HEK293 (cell line): ENCODE results near the gene PRADC1.

ENCODE experiments used
- PRDM2 ChIP-seq: fragments of 450-650 bp; formaldehyde crosslinking; IDR thresholded peaks from 2 replicates; pipeline ENCODE4 v1.5.1; 2016; ENCODE audit warnings: missing biosample characterization, missing genetic modification characterization, borderline replicate concordance
- ZBTB26 ChIP-seq: fragments of 450-650 bp; formaldehyde crosslinking; optimal IDR thresholded peaks from 2 replicates; pipeline ENCODE3; 2016; ENCODE audit warnings: missing biosample characterization, mild to moderate bottlenecking, missing genetic modification characterization
- ZNF221 ChIP-seq: fragments of 450-650 bp; formaldehyde crosslinking; IDR thresholded peaks from 2 replicates; pipeline ENCODE4 v1.5.1; 2017; ENCODE audit warnings: missing biosample characterization, missing genetic modification characterization, borderline replicate concordance
- ZNF274 ChIP-seq, 2 experiments: fragments of 200-500 bp in 1 of 2; fragments of 450-650 bp in 1 of 2; sonication (Bioruptor generic) in 1 of 2; formaldehyde crosslinking in 1 of 2; IDR thresholded peaks; 2 replicates each; pipeline versions ENCODE4 v1.5.1 to v1.6.1; 2014 to 2016; ENCODE audit warnings: borderline replicate concordance in 1 of 2, inconsistent platforms in 1 of 2, low read length in 1 of 2, missing biosample characterization in 1 of 2, missing genetic modification characterization in 1 of 2
- ZNF280D ChIP-seq: fragments of 450-650 bp; formaldehyde crosslinking; IDR thresholded peaks from 2 replicates; pipeline ENCODE4 v1.5.1; 2016; ENCODE audit warnings: missing biosample characterization, missing genetic modification characterization
- ZNF394 ChIP-seq: fragments of 450-650 bp; formaldehyde crosslinking; IDR thresholded peaks from 2 replicates; pipeline ENCODE4 v1.5.1; 2016; ENCODE audit warnings: missing biosample characterization, missing genetic modification characterization, mild to moderate bottlenecking, moderate library complexity, borderline replicate concordance
- ZNF404 ChIP-seq: fragments of 450-650 bp; formaldehyde crosslinking; IDR thresholded peaks from 2 replicates; pipeline ENCODE4 v1.5.1; 2017; ENCODE audit warnings: missing biosample characterization, missing genetic modification characterization
- ZNF610 ChIP-seq: fragments of 450-650 bp; formaldehyde crosslinking; IDR thresholded peaks from 2 replicates; pipeline ENCODE4 v1.5.1; 2016; ENCODE audit warnings: missing biosample characterization, missing genetic modification characterization, borderline replicate concordance
- ZNF785 ChIP-seq: fragments of 450-650 bp; formaldehyde crosslinking; IDR thresholded peaks from 2 replicates; pipeline ENCODE4 v1.5.1; 2016; ENCODE audit warnings: missing biosample characterization, missing genetic modification characterization
- ZSCAN18 ChIP-seq: fragments of 450-650 bp; formaldehyde crosslinking; IDR thresholded peaks from 2 replicates; pipeline ENCODE4 v1.5.1; 2016; ENCODE audit warnings: missing biosample characterization, missing genetic modification characterization
- TF ChIP-seq, protein P1 (sequence below): fragments of 450-650 bp; formaldehyde crosslinking; IDR thresholded peaks from 2 replicates; pipeline ENCODE4 v1.5.1; 2016; ENCODE audit warnings: missing biosample characterization, missing genetic modification characterization, low read depth

Gene PRADC1

DNA sequence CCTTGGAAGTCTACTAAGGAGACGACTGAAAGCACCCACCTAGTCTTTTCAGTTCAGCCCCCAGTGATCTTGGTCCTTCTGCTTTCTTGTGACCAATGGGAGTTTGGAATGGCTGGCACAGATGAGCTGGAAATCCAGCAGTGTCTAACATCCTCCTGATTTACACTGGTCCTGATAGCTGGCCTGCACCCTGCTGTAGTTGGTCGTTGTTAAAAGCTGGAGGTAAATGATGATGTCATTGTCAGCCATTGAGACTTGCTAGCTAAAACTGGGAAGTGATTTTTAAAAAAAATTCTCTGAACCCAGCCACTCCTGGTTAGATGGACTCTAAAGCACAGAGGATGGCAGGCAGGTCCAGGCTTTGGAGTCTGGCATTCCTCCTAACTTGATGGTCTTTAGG, 20.4 kb upstream of the PRADC1 start (continued):
- TF ChIP-seq ZBTB26 (tag by site-specific recombination), result no peak
- TF ChIP-seq ZNF274 (IDR thresholded peaks at IDR 0.05; ENCODE audit: low read length), result no peak
- TF ChIP-seq ZNF274 (tag by site-specific recombination; IDR thresholded peaks at IDR 0.05; ENCODE audit: borderline replicate concordance), result no peak
- no peak for TF ChIP-seq ZNF280D (tag by site-specific recombination)
- TF ChIP-seq ZNF785 (tag by site-specific recombination), result no peak
- TF ChIP-seq ZNF404 (tag by site-specific recombination), result no peak
- no peak for TF ChIP-seq PRDM2
- no peak for TF ChIP-seq ZNF394
- TF ChIP-seq, protein P1, sequence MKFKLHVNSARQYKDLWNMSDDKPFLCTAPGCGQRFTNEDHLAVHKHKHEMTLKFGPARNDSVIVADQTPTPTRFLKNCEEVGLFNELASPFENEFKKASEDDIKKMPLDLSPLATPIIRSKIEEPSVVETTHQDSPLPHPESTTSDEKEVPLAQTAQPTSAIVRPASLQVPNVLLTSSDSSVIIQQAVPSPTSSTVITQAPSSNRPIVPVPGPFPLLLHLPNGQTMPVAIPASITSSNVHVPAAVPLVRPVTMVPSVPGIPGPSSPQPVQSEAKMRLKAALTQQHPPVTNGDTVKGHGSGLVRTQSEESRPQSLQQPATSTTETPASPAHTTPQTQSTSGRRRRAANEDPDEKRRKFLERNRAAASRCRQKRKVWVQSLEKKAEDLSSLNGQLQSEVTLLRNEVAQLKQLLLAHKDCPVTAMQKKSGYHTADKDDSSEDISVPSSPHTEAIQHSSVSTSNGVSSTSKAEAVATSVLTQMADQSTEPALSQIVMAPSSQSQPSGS (tag by site-specific recombination), result peak; percentile 92
- TF ChIP-seq ZNF610 (tag by site-specific recombination), result no peak
- no peak for TF ChIP-seq ZSCAN18
- TF ChIP-seq ZNF221, result no peak
